Measurements from ENCODE around the gene HOXD10.

HOXD10 gene

GRCh38 chr2:176115883-176116813, at the start of gene HOXD10:
HOXD10 (plus strand) TSS chr2:176116778; CDS start chr2:176116834, 56 bp downstream.
- DNase-seq = no peak

GRCh38 chr2:176067589-176068418, 48.8 kb upstream of the HOXD10 start:
- no peak for DNase-seq

- DNase-seq = no peak
Measured at GRCh38 chr2:176068419-176068832, 48.2 kb upstream of the HOXD10 start.

- DNase-seq = no peak
Measured at GRCh38 chr2:176071330-176072291, 45.0 kb upstream of the HOXD10 start.

- no peak for DNase-seq
Measured at GRCh38 chr2:176072292-176072669, 44.3 kb upstream of the HOXD10 start.

- no peak for DNase-seq
Measured at GRCh38 chr2:176072951-176073904, 43.4 kb upstream of the HOXD10 start.

- DNase-seq = no peak
Measured at GRCh38 chr2:176074919-176075425, 41.6 kb upstream of the HOXD10 start.

GRCh38 chr2:176075481-176075880, 41.1 kb upstream of the HOXD10 start:
- no peak for DNase-seq

- DNase-seq = no peak
Measured at GRCh38 chr2:176076063-176076462, 40.5 kb upstream of the HOXD10 start.

- no peak for DNase-seq
Measured at GRCh38 chr2:176076796-176077195, 39.8 kb upstream of the HOXD10 start.

GRCh38 chr2:176078541-176079284, 37.9 kb upstream of the HOXD10 start:
- DNase-seq = no peak

- DNase-seq = no peak
Measured at GRCh38 chr2:176079285-176079830, 37.2 kb upstream of the HOXD10 start.

GRCh38 chr2:176079831-176080539, 36.6 kb upstream of the HOXD10 start:
- no peak for DNase-seq

GRCh38 chr2:176080540-176081375, 35.8 kb upstream of the HOXD10 start:
- DNase-seq = no peak

GRCh38 chr2:176081376-176081836, 35.2 kb upstream of the HOXD10 start:
- DNase-seq = no peak

- DNase-seq = no peak
Measured at GRCh38 chr2:176081837-176082524, 34.6 kb upstream of the HOXD10 start.

GRCh38 chr2:176082525-176082823, 34.1 kb upstream of the HOXD10 start:
- no peak for DNase-seq

Measured in AML-193 (cell line).